H9 (cell line): ENCODE data around the gene CLUH. TPM values are rescaled to one million over a fixed set of nuclear protein-coding genes. Genes with fewer than 3 reads are reported as not detected.

Experiments
- DNase-seq: peaks from one replicate; pipeline ENCODE4 v3.0.0-alpha.2; 2017
- H2AFZ ChIP-seq: one replicate; pipeline ENCODE4 v1.6.1; 2013; ENCODE audit warnings: mild to moderate bottlenecking, low read length, control low read depth, moderate library complexity
- H2AK5ac ChIP-seq: 2 replicates; pipeline ENCODE4 v1.6.1; 2013; ENCODE audit warnings: low read length, control low read depth, mixed read lengths; ENCODE audit not compliant: insufficient read length
- H2BK120ac ChIP-seq: one replicate; pipeline ENCODE4 v1.6.1; 2013; ENCODE audit warnings: low read depth, mild to moderate bottlenecking, low read length, control low read depth, inconsistent platforms; ENCODE audit not compliant: poor library complexity, severe bottlenecking
- H2BK12ac ChIP-seq: 2 replicates; pipeline ENCODE4 v1.6.1; 2013; ENCODE audit warnings: low read length, control low read depth, mixed read lengths, low read depth; ENCODE audit not compliant: insufficient read length
- H2BK15ac ChIP-seq: 2 replicates; pipeline ENCODE4 v1.6.1; 2013; ENCODE audit warnings: low read depth, low read length, control low read depth
- H2BK20ac ChIP-seq: one replicate; pipeline ENCODE4 v1.6.1; 2013; ENCODE audit warnings: low read depth, mild to moderate bottlenecking, low read length, control low read depth, inconsistent platforms; ENCODE audit not compliant: poor library complexity, severe bottlenecking
- H2BK5ac ChIP-seq: 2 replicates; pipeline ENCODE4 v1.6.1; 2013; ENCODE audit warnings: low read length, control low read depth, mixed read lengths; ENCODE audit not compliant: insufficient read length
- H3K14ac ChIP-seq: 2 replicates; pipeline ENCODE4 v1.6.1; 2013; ENCODE audit warnings: low read length, control low read depth; ENCODE audit not compliant: insufficient read depth
- H3K18ac ChIP-seq: 2 replicates; pipeline ENCODE4 v1.6.1; 2013; ENCODE audit warnings: low read depth, mild to moderate bottlenecking, mixed read lengths, low read length, control low read depth; ENCODE audit not compliant: insufficient read length
- H3K23ac ChIP-seq: 2 replicates; pipeline ENCODE4 v1.6.1; 2013; ENCODE audit warnings: low read length, control low read depth, mixed read lengths, low read depth; ENCODE audit not compliant: insufficient read length
- H3K23me2 ChIP-seq: 2 replicates; pipeline ENCODE4 v1.6.1; 2013; ENCODE audit warnings: low read depth, mild to moderate bottlenecking, mixed read lengths, low read length, control low read depth; ENCODE audit not compliant: insufficient read length, poor library complexity, severe bottlenecking
- H3K27ac ChIP-seq: 2 replicates; pipeline ENCODE4 v1.5.1; 2013; ENCODE audit warnings: low read length, control low read depth, mixed read lengths, low read depth; ENCODE audit not compliant: insufficient read length
- H3K27me3 ChIP-seq: 2 replicates; pipeline ENCODE4 v1.6.1; 2013; ENCODE audit warnings: low read length, control low read depth, inconsistent platforms; ENCODE audit not compliant: insufficient read depth
- H3K4ac ChIP-seq: 2 replicates; pipeline ENCODE4 v1.6.1; 2013; ENCODE audit warnings: low read depth, mild to moderate bottlenecking, control low read depth, inconsistent platforms, low read length, moderate library complexity
- H3K4me1 ChIP-seq: 2 replicates; pipeline ENCODE4 v1.6.1; 2013; ENCODE audit warnings: low read length, control low read depth, inconsistent platforms; ENCODE audit not compliant: insufficient read depth
- H3K4me2 ChIP-seq: 2 replicates; pipeline ENCODE4 v1.6.1; 2013; ENCODE audit warnings: low read length, control low read depth, mixed read lengths; ENCODE audit not compliant: insufficient read length, insufficient read depth
- H3K56ac ChIP-seq: 2 replicates; pipeline ENCODE4 v1.6.1; 2013; ENCODE audit warnings: low read depth, mild to moderate bottlenecking, mixed read lengths, low read length, control low read depth; ENCODE audit not compliant: insufficient read length
- H3K79me1 ChIP-seq: 2 replicates; pipeline ENCODE4 v1.6.1; 2013; ENCODE audit warnings: low read depth, mild to moderate bottlenecking, moderate library complexity, low read length, control low read depth, inconsistent platforms; ENCODE audit not compliant: insufficient read depth, poor library complexity, severe bottlenecking
- H3K79me2 ChIP-seq: 2 replicates; pipeline ENCODE4 v1.6.1; 2013; ENCODE audit warnings: low read length, control low read depth, inconsistent platforms; ENCODE audit not compliant: insufficient read depth
- H3K9ac ChIP-seq: 2 replicates; pipeline ENCODE4 v1.6.1; 2013; ENCODE audit warnings: low read length, control low read depth, mixed read lengths; ENCODE audit not compliant: insufficient read length; ENCODE audit errors: extremely low read depth
- H3K9me3 ChIP-seq: one replicate; pipeline ENCODE4 v1.6.1; 2013; ENCODE audit warnings: low read depth, low read length, inconsistent platforms; ENCODE audit not compliant: control insufficient read depth
- H3T11ph ChIP-seq: one replicate; pipeline ENCODE4 v1.6.1; 2013; ENCODE audit warnings: mild to moderate bottlenecking, low read length, control low read depth, inconsistent platforms
- H4K20me1 ChIP-seq: one replicate; pipeline ENCODE4 v1.6.1; 2013; ENCODE audit not compliant: control insufficient read depth, insufficient read length, insufficient read depth
- H4K5ac ChIP-seq: 2 replicates; pipeline ENCODE4 v1.6.1; 2013; ENCODE audit warnings: low read depth, mild to moderate bottlenecking, mixed read lengths, low read length, control low read depth; ENCODE audit not compliant: insufficient read length
- H4K8ac ChIP-seq: replicated peaks from 2 replicates; pipeline ENCODE4 v1.6.1; 2013; ENCODE audit warnings: low read length, control low read depth, mixed read lengths, low read depth; ENCODE audit not compliant: insufficient read length
- H4K91ac ChIP-seq: 2 replicates; pipeline ENCODE4 v1.6.1; 2013; ENCODE audit warnings: low read depth, mild to moderate bottlenecking, moderate library complexity, mixed read lengths, low read length, control low read depth; ENCODE audit not compliant: insufficient read length
- H3K27ac Mint-ChIP-seq, 3 experiments: 2 replicates in 2 of 3; 3 replicates in 1 of 3; pipeline ENCODE4 v1.8.0; 2020 to 2021; ENCODE audit warnings: mixed read lengths in 3 of 3, mild to moderate bottlenecking in 1 of 3, moderate library complexity in 1 of 3
- H3K27me3 Mint-ChIP-seq: 2 replicates; pipeline ENCODE4 v1.8.0; 2021; ENCODE audit warnings: low read depth, mild to moderate bottlenecking, moderate library complexity, mixed read lengths
- H3K36me3 Mint-ChIP-seq, 3 experiments: 2 replicates in 2 of 3; 3 replicates in 1 of 3; pipeline ENCODE4 v1.8.0; 2020 to 2021; ENCODE audit warnings: low read depth in 3 of 3, mixed read lengths in 3 of 3; ENCODE audit not compliant: insufficient read depth in 1 of 3
- H3K4me1 Mint-ChIP-seq, 2 experiments: 2 replicates each; pipeline ENCODE4 v1.8.0; 2020; ENCODE audit warnings: mixed read lengths in 2 of 2
- H3K4me3 Mint-ChIP-seq, 2 experiments: 2 replicates in 1 of 2; 3 replicates in 1 of 2; pipeline ENCODE4 v1.8.0; 2020 to 2021; ENCODE audit warnings: mild to moderate bottlenecking in 2 of 2, mixed read lengths in 2 of 2, moderate library complexity in 1 of 2
- H3K9me3 Mint-ChIP-seq, 2 experiments: 2 replicates in 1 of 2; 3 replicates in 1 of 2; pipeline ENCODE4 v1.8.0; 2020; ENCODE audit warnings: mild to moderate bottlenecking in 2 of 2, mixed read lengths in 2 of 2, moderate library complexity in 1 of 2
- CTCF ChIP-seq: fragments of 200-600 bp; sonication (generic); conservative IDR thresholded peaks from 3 replicates; pipeline ENCODE4 v1.8.0; 2021; ENCODE audit warnings: antibody characterized with exemption, mild to moderate bottlenecking
- WGBS: extraction: QIAGEN DNeasy Blood & Tissue Kit; methylation state at CpG from one replicate; pipeline ENCODE4 v1.1.7; 2013; ENCODE audit warnings: missing lambda C conversion rate, low lambda C conversion rate, mixed read lengths; ENCODE audit not compliant: insufficient read length; ENCODE audit errors: extremely low coverage; 5-methylcytosine and 5-hydroxymethylcytosine counted together
- total RNA-seq: library from RNA; stranded (reverse); gene quantifications from 2 replicates; pipeline ENCODE4 v1.2.1, GENCODE V29; 2021

Gene CLUH
- total RNA-seq, 1 experiment from 2014 or later: 91.3 TPM

DNA sequence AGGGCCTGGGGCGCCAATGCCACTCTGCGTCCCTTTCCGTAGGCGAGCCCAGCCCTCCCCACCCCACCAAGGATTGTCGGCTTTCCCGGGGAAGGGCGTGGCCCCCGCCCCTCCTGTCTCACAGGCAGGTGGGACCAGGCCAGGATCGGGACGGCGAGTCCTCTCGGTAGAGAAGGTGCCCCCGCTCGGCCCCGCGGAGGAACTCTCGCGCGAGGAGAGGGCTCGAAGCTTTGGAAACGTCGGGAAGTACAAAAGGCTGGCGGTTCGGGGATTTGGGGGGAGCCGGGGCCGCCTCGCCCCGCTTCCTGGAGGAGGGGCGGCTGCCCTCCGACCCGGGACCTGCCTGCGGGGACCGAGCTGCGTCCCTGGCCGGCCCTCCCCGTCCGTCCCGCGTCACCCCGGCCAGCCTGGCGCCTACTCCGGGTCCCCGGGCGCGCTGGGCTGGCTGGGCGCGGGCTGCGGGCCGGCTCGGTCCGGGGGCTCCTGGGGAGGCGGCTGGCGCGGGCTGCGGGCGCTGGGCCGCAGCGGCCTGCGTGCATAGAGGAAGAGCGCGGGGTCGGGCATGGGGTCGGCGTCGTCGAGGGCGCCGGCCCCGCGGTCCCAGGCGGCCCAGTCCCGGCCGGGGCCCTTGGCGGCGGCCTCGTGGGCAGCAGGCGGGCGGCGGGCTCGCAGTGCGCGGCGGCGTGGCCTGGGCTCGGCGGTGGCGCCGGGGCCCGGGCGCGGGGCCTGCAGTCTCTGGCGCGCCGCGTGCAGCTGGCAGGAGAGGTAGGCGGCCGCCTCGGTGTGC lies 12.6 kb upstream of the CLUH start:
- H3K4me2 ChIP-seq: peak overlapping the region; percentile 72
- no peak overlapping the region for H3T11ph ChIP-seq
- no peaks in the 10 kb centered on the region for H4K20me1 ChIP-seq
- DNase-seq: peak; percentile 92
- H3K9ac ChIP-seq: no peak overlapping the region
- peaks cover 6% of the 10 kb centered on the region; the same call in 1 of the 2 replicates for H3K4me1 ChIP-seq
- Mint-ChIP-seq H3K9me3 (no peaks in the 10 kb centered on the region), H3K4me1 (peaks cover 13 to 45% of the 10 kb centered on the region in 2 experiments), H3K27me3 (peaks cover 9% of the 10 kb centered on the region), H3K4me3 (peak overlapping the region; percentile 73 to 77; a peak in 4 of 5 replicates), H3K27ac (0 out of 7 replicates have a peak overlapping the region, but pooled peaks of 1 of the 3 experiments have one; percentile 79), H3K36me3 (peaks cover 2 to 14% (median 9%) of the 10 kb centered on the region in 3 experiments; a peak in 5 of 7 replicates)
- H2BK120ac ChIP-seq: no peak overlapping the region
- H4K91ac ChIP-seq: no peak overlapping the region
- peak overlapping the region; percentile 81 for H3K14ac ChIP-seq
- no peak overlapping the region for H3K23ac ChIP-seq
- H2BK12ac ChIP-seq: no peak overlapping the region
- H3K27ac ChIP-seq: no peak overlapping the region
- H4K8ac ChIP-seq: no peak overlapping the region
- H2AFZ ChIP-seq: no peak overlapping the region
- H3K27me3 ChIP-seq: no peaks in the 10 kb centered on the region
- H3K79me2 ChIP-seq: no peaks in the 10 kb centered on the region
- H3K18ac ChIP-seq: peak overlapping the region; percentile 15
- no peak for TF ChIP-seq CTCF
- no peak overlapping the region for H3K56ac ChIP-seq
- no CpG with 5 or more reads among the region's 98 CpGs for WGBS
- no peaks in the 10 kb centered on the region for H3K9me3 ChIP-seq
- no peak overlapping the region for H2BK15ac ChIP-seq
- H2BK5ac ChIP-seq: no peak overlapping the region
- H2BK20ac ChIP-seq: no peak overlapping the region
- H3K79me1 ChIP-seq: no peaks in the 10 kb centered on the region
- no peak overlapping the region for H4K5ac ChIP-seq
- H3K23me2 ChIP-seq: peaks cover 3% of the 10 kb centered on the region
- no peak overlapping the region for H2AK5ac ChIP-seq
- H3K4ac ChIP-seq: no peak overlapping the region
